Endothelial cell of umbilical vein (primary cell): ENCODE results near the gene KRTCAP2.

ENCODE experiments used
- POLR2A ChIP-seq: IDR thresholded peaks from 2 replicates; pipeline ENCODE4 v1.6.1; 2012; ENCODE audit warnings: low read depth, mild to moderate bottlenecking, control low read depth, low read length
- POLR2AphosphoS5 ChIP-seq: IDR thresholded peaks from 2 replicates; pipeline ENCODE4 v1.6.1; 2012; ENCODE audit warnings: low read depth, mild to moderate bottlenecking, control low read depth, low read length, moderate library complexity; ENCODE audit not compliant: insufficient read depth
- TF ChIP-seq, protein P1 (sequence below), 2 donors: IDR thresholded peaks; 1 replicate in 1 of 2; 2 replicates in 1 of 2; pipeline ENCODE4 v1.5.1; 2011; ENCODE audit warnings: low read length in 2 of 2, mild to moderate bottlenecking in 2 of 2, moderate library complexity in 2 of 2, control low read depth in 1 of 2, inconsistent platforms in 1 of 2, low read depth in 1 of 2; ENCODE audit not compliant: insufficient read depth in 1 of 2; ENCODE audit errors: extremely low read depth in 1 of 2

DNA sequence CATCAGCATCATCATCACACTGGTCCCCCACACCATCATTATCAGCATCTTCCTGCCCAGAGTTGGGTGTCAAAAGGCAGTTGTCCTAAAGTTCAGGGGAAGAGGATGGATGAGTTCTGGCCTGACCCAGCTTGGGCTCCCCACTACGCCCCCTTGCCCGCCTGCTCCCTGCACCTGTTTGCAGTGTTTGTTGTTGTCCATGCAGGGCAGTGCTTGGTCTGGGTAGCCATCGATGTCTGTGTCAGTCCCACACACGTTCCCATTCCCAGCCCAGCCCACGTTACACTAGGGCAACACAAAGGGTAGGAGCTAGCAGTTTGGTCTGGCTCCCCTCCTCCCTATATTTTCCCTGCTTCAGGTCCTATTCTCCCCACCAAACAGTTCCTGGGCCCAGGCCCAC is 27.8 kb upstream of the KRTCAP2 start:
- TF ChIP-seq, protein P1, sequence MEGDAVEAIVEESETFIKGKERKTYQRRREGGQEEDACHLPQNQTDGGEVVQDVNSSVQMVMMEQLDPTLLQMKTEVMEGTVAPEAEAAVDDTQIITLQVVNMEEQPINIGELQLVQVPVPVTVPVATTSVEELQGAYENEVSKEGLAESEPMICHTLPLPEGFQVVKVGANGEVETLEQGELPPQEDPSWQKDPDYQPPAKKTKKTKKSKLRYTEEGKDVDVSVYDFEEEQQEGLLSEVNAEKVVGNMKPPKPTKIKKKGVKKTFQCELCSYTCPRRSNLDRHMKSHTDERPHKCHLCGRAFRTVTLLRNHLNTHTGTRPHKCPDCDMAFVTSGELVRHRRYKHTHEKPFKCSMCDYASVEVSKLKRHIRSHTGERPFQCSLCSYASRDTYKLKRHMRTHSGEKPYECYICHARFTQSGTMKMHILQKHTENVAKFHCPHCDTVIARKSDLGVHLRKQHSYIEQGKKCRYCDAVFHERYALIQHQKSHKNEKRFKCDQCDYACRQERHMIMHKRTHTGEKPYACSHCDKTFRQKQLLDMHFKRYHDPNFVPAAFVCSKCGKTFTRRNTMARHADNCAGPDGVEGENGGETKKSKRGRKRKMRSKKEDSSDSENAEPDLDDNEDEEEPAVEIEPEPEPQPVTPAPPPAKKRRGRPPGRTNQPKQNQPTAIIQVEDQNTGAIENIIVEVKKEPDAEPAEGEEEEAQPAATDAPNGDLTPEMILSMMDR (IDR thresholded peaks at IDR 0.05; ENCODE audit: extremely low read depth in 1 of 2, insufficient read depth in 1 of 2, low read depth in 1 of 2, low read length in 2 of 2) = no peak
- TF ChIP-seq POLR2AphosphoS5 (no peak), POLR2A (no peak)
